ENCODE results near the gene REM2.
"Not testable (repeated sequence)": the region's sequence is repeated elsewhere in the genome, so short reads cannot be mapped to it uniquely, and the experiment has no call there.

Gene REM2

DNA sequence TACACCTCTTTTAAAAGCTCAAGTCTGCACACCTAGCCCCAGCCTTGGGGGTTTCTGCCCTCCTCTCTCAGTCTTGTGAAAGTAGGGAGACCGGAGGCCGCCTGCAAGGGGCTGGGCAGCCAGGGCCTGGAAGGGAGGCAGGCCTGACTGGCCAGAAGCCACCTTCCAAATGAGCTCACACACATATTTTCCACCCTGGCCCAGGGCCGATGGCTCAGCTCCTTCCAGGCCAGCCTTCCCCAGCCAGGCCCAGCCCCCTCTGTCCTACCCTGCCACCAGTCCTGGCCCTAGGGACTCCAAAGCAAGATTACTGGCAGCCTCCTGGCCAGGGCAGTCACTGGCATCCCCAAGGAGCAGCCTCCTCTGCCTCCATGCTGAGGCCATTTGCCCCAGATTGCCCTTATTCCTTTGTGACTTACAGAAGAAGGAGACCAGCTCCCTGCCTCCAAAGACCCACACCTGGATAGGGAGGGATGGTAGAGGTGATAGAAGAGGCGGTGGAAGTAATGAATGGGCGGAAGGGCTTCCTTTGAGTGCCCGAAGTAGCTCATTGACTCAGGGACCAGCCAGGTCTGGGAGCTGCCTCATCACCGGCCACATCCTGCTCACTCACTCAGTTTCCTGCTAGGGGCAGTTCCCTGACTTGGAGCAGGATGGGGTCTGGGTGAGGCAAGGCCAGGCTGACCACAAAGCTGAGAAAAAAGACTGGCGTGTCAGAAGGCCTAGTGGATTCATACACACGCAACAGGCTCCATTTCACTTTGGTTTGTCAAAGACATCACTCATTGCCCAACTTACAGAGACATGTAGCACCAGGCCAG lies 31.9 kb upstream of the REM2 start:
- no peak for DNase-seq (ENCODE audit: low spot score)
- H3K4me1 ChIP-seq (ENCODE audit: control insufficient read depth in 2 of 2, insufficient read depth in 1 of 2, low read depth in 1 of 2, low read length in 2 of 2): peaks cover 16 to 18% of the 10 kb centered on the region in 2 donors

GRCh38 chr14:22852178-22852577 lies 30.8 kb upstream of the REM2 start:
- not testable (repeated sequence) for H2BK5ac ChIP-seq (ENCODE audit: low read length); H2BK15ac ChIP-seq (ENCODE audit: low read length); H2BK120ac ChIP-seq (ENCODE audit: low read depth, low read length); H2AFZ ChIP-seq (ENCODE audit: low read length); H3K4ac ChIP-seq (ENCODE audit: low read length); H4K8ac ChIP-seq (ENCODE audit: low read depth, low read length); H3K4me3 ChIP-seq (ENCODE audit: low read length in 2 of 2); H3K23ac ChIP-seq (ENCODE audit: low read depth, low read length, poor library complexity); H3K14ac ChIP-seq (ENCODE audit: low read length); H3K18ac ChIP-seq (ENCODE audit: low read length); H4K91ac ChIP-seq (ENCODE audit: low read depth, low read length, poor library complexity); H3K79me1 ChIP-seq (ENCODE audit: low read depth, low read length); H3K9ac ChIP-seq (ENCODE audit: low read depth, low read length, poor library complexity); H3K4me2 ChIP-seq (ENCODE audit: insufficient read depth, low read length, poor library complexity, severe bottlenecking); H3K27me3 ChIP-seq (ENCODE audit: control insufficient read depth in 3 of 3, insufficient read depth in 3 of 3, low read depth in 1 of 3, low read length in 3 of 3); H3K36me3 ChIP-seq (replicated peaks in 1 of 2; ENCODE audit: control insufficient read depth in 2 of 2, insufficient read depth in 2 of 2, low read length in 2 of 2); H3K27ac ChIP-seq (replicated peaks; ENCODE audit: low read length); DNase-seq (ENCODE audit: low spot score); H2BK12ac ChIP-seq (ENCODE audit: low read length); H2AK5ac ChIP-seq (ENCODE audit: low read depth, low read length); H3K9me3 ChIP-seq (replicated peaks in 1 of 2; ENCODE audit: control insufficient read depth in 2 of 2, insufficient read depth in 1 of 2, low read depth in 1 of 2, low read length in 2 of 2)
- H3K4me1 ChIP-seq (ENCODE audit: control insufficient read depth in 2 of 2, insufficient read depth in 1 of 2, low read depth in 1 of 2, low read length in 2 of 2): peaks cover 15 to 16% of the 10 kb centered on the region in 2 donors
- WGBS, 2 donors (ENCODE audit: extremely low coverage in 2 of 2, insufficient read length in 2 of 2, insufficient replicate concordance in 1 of 2): no CpG with 5 or more reads among the region's 12 CpGs

More for the DNA sequence above, 31.9 kb upstream of the REM2 start:
- no peak overlapping the region for H3K4ac ChIP-seq (ENCODE audit: low read length)
- peak overlapping the region; percentile 32 for H2BK5ac ChIP-seq (ENCODE audit: low read length)
- WGBS, 2 donors (ENCODE audit: extremely low coverage in 2 of 2, insufficient read length in 2 of 2, insufficient replicate concordance in 1 of 2): no CpG with 5 or more reads among the region's 9 CpGs
- H3K27ac ChIP-seq (replicated peaks; ENCODE audit: low read length): no peak overlapping the region
- no peak overlapping the region for H3K14ac ChIP-seq (ENCODE audit: low read length)
- peak overlapping the region; percentile 46 for H2AFZ ChIP-seq (ENCODE audit: low read length)
- H4K91ac ChIP-seq (ENCODE audit: low read depth, low read length, poor library complexity): peak overlapping the region; percentile 39
- H3K9ac ChIP-seq (ENCODE audit: low read depth, low read length, poor library complexity): peak overlapping the region; percentile 54
- no peaks in the 10 kb centered on the region for H3K9me3 ChIP-seq (replicated peaks in 1 of 2; ENCODE audit: control insufficient read depth in 2 of 2, insufficient read depth in 1 of 2, low read depth in 1 of 2, low read length in 2 of 2)
- no peak overlapping the region for H2AK5ac ChIP-seq (ENCODE audit: low read depth, low read length)
- H3K27me3 ChIP-seq (ENCODE audit: control insufficient read depth in 3 of 3, insufficient read depth in 3 of 3, low read depth in 1 of 3, low read length in 3 of 3): no peaks in the 10 kb centered on the region
- H2BK12ac ChIP-seq (ENCODE audit: low read length): no peak overlapping the region
- no peak overlapping the region for H2BK120ac ChIP-seq (ENCODE audit: low read depth, low read length)
- no peak overlapping the region for H3K4me2 ChIP-seq (ENCODE audit: insufficient read depth, low read length, poor library complexity, severe bottlenecking)
- H2BK15ac ChIP-seq (ENCODE audit: low read length): peak overlapping the region; percentile 45
- H3K18ac ChIP-seq (ENCODE audit: low read length): no peak overlapping the region
- no peaks in the 10 kb centered on the region for H3K79me1 ChIP-seq (ENCODE audit: low read depth, low read length)
- H3K36me3 ChIP-seq (replicated peaks in 1 of 2; ENCODE audit: control insufficient read depth in 2 of 2, insufficient read depth in 2 of 2, low read length in 2 of 2): peaks cover 0 to 2% of the 10 kb centered on the region in 2 donors
- no peak overlapping the region for H4K8ac ChIP-seq (ENCODE audit: low read depth, low read length)
- H3K4me3 ChIP-seq (ENCODE audit: low read length in 2 of 2): no peak overlapping the region
- H3K23ac ChIP-seq (ENCODE audit: low read depth, low read length, poor library complexity): no peak overlapping the region

- H4K8ac ChIP-seq (ENCODE audit: low read depth, low read length): no peak overlapping the region
- no CpG with 5 or more reads among the region's 2 CpGs for WGBS, 2 donors (ENCODE audit: extremely low coverage in 2 of 2, insufficient read length in 2 of 2, insufficient replicate concordance in 1 of 2)
- no peak for DNase-seq (ENCODE audit: low spot score)
- peak overlapping the region; percentile 96 for H2AFZ ChIP-seq (ENCODE audit: low read length)
- no peak overlapping the region for H2BK15ac ChIP-seq (ENCODE audit: low read length)
- no peaks in the 10 kb centered on the region for H3K79me1 ChIP-seq (ENCODE audit: low read depth, low read length)
- H3K23ac ChIP-seq (ENCODE audit: low read depth, low read length, poor library complexity): no peak overlapping the region
- no peak overlapping the region for H3K14ac ChIP-seq (ENCODE audit: low read length)
- peaks cover 0 to 2% of the 10 kb centered on the region in 2 donors for H3K36me3 ChIP-seq (replicated peaks in 1 of 2; ENCODE audit: control insufficient read depth in 2 of 2, insufficient read depth in 2 of 2, low read length in 2 of 2)
- no peak overlapping the region for H2AK5ac ChIP-seq (ENCODE audit: low read depth, low read length)
- peaks cover 0 to 4% of the 10 kb centered on the region in 2 donors for H3K9me3 ChIP-seq (replicated peaks in 1 of 2; ENCODE audit: control insufficient read depth in 2 of 2, insufficient read depth in 1 of 2, low read depth in 1 of 2, low read length in 2 of 2)
- peaks cover 14 to 15% of the 10 kb centered on the region in 2 donors for H3K4me1 ChIP-seq (ENCODE audit: control insufficient read depth in 2 of 2, insufficient read depth in 1 of 2, low read depth in 1 of 2, low read length in 2 of 2)
- no peak overlapping the region for H3K4ac ChIP-seq (ENCODE audit: low read length)
- H3K18ac ChIP-seq (ENCODE audit: low read length): no peak overlapping the region
- no peak overlapping the region for H3K4me2 ChIP-seq (ENCODE audit: insufficient read depth, low read length, poor library complexity, severe bottlenecking)
- no peak overlapping the region for H2BK5ac ChIP-seq (ENCODE audit: low read length)
- no peak overlapping the region for H3K4me3 ChIP-seq (ENCODE audit: low read length in 2 of 2)
- H3K27ac ChIP-seq (replicated peaks; ENCODE audit: low read length): no peak overlapping the region
- no peak overlapping the region for H4K91ac ChIP-seq (ENCODE audit: low read depth, low read length, poor library complexity)
- no peak overlapping the region for H2BK120ac ChIP-seq (ENCODE audit: low read depth, low read length)
- H3K9ac ChIP-seq (ENCODE audit: low read depth, low read length, poor library complexity): no peak overlapping the region
- no peak overlapping the region for H2BK12ac ChIP-seq (ENCODE audit: low read length)
- H3K27me3 ChIP-seq (ENCODE audit: control insufficient read depth in 3 of 3, insufficient read depth in 3 of 3, low read depth in 1 of 3, low read length in 3 of 3): no peaks in the 10 kb centered on the region
These were observed 30.5 kb upstream of the REM2 start for GRCh38 chr14:22852599-22852939.

GRCh38 chr14:22852940-22853767 lies 29.9 kb upstream of the REM2 start:
- Histone ChIP-seq H3K4me2 (ENCODE audit: insufficient read depth, low read length, poor library complexity, severe bottlenecking) (peak overlapping the region; percentile 85), H3K36me3 (replicated peaks in 1 of 2; ENCODE audit: control insufficient read depth in 2 of 2, insufficient read depth in 2 of 2, low read length in 2 of 2) (peaks cover 0 to 2% of the 10 kb centered on the region in 2 donors), H3K18ac (ENCODE audit: low read length) (peak overlapping the region; percentile 84), H3K79me1 (ENCODE audit: low read depth, low read length) (no peaks in the 10 kb centered on the region), H3K27me3 (ENCODE audit: control insufficient read depth in 3 of 3, insufficient read depth in 3 of 3, low read depth in 1 of 3, low read length in 3 of 3) (no peaks in the 10 kb centered on the region), H3K23ac (ENCODE audit: low read depth, low read length, poor library complexity) (no peak overlapping the region), H3K14ac (ENCODE audit: low read length) (no peak overlapping the region), H3K4ac (ENCODE audit: low read length) (no peak overlapping the region), H2BK5ac (ENCODE audit: low read length) (no peak overlapping the region), H2AFZ (ENCODE audit: low read length) (peak overlapping the region; percentile 96), H2BK120ac (ENCODE audit: low read depth, low read length) (no peak overlapping the region), H3K9ac (ENCODE audit: low read depth, low read length, poor library complexity) (peak overlapping the region; percentile 79), H3K9me3 (replicated peaks in 1 of 2; ENCODE audit: control insufficient read depth in 2 of 2, insufficient read depth in 1 of 2, low read depth in 1 of 2, low read length in 2 of 2) (peaks cover 0 to 4% of the 10 kb centered on the region in 2 donors), H3K4me3 (ENCODE audit: low read length in 2 of 2) (peak overlapping the region; percentile 28 to 56), H4K8ac (ENCODE audit: low read depth, low read length) (peak overlapping the region; percentile 44), H3K4me1 (ENCODE audit: control insufficient read depth in 2 of 2, insufficient read depth in 1 of 2, low read depth in 1 of 2, low read length in 2 of 2) (peaks cover 9% of the 10 kb centered on the region in 2 donors), H2AK5ac (ENCODE audit: low read depth, low read length) (no peak overlapping the region), H2BK15ac (ENCODE audit: low read length) (no peak overlapping the region), H4K91ac (ENCODE audit: low read depth, low read length, poor library complexity) (no peak overlapping the region), H3K27ac (replicated peaks; ENCODE audit: low read length) (no peak overlapping the region), H2BK12ac (ENCODE audit: low read length) (no peak overlapping the region)
- WGBS, 2 donors (ENCODE audit: extremely low coverage in 2 of 2, insufficient read length in 2 of 2, insufficient replicate concordance in 1 of 2): no CpG with 5 or more reads among the region's 20 CpGs
- DNase-seq (ENCODE audit: low spot score): peak; percentile 84

Data from neuronal stem cell (in vitro differentiated cells).